Astrocyte of the spinal cord (primary cell): ENCODE measurements around the gene EIPR1.

ENCODE experiments used
- DNase-seq: peaks from one replicate; pipeline ENCODE4 v3.0.0; 2011; ENCODE audit warnings: low read depth, low spot score
- H3K4me3 ChIP-seq: 2 replicates; pipeline ENCODE4 v1.5.1; 2011; ENCODE audit warnings: low read depth, mild to moderate bottlenecking, low read length, moderate library complexity
- in situ Hi-C: cut with HindIII; loops from 2 replicates; pipeline ENCODE4 v1.10.0; 2017; ENCODE audit warnings: low sequenced_read_pairs
- TF ChIP-seq, protein P1 (sequence below): IDR thresholded peaks from 2 replicates; pipeline ENCODE4 v1.5.1; 2012; ENCODE audit warnings: low read depth, mild to moderate bottlenecking, low read length, inconsistent platforms

EIPR1 gene

DNA sequence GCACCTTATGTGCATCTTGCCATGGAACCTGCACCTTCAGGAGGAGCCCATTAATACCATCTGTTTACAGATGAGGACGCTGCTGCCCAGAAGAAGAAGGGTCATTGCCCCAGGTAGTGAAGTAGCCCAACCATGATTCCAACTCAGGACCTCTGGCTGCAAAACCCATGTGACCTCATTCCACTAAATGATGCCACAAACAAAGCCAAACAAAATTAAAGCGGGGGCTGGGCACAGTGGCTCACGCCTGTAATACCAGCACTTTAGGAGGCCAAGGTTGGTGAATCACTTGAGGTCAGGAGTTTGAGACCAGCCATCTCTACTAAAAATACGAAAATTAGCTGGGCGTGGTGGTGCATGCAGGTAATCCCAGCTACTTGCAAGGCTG lies 202.1 kb downstream of the EIPR1 start:
- in situ Hi-C loops = no loop called here
- DNase-seq = no peak
- no peak overlapping the region for H3K4me3 ChIP-seq
- TF ChIP-seq, protein P1, sequence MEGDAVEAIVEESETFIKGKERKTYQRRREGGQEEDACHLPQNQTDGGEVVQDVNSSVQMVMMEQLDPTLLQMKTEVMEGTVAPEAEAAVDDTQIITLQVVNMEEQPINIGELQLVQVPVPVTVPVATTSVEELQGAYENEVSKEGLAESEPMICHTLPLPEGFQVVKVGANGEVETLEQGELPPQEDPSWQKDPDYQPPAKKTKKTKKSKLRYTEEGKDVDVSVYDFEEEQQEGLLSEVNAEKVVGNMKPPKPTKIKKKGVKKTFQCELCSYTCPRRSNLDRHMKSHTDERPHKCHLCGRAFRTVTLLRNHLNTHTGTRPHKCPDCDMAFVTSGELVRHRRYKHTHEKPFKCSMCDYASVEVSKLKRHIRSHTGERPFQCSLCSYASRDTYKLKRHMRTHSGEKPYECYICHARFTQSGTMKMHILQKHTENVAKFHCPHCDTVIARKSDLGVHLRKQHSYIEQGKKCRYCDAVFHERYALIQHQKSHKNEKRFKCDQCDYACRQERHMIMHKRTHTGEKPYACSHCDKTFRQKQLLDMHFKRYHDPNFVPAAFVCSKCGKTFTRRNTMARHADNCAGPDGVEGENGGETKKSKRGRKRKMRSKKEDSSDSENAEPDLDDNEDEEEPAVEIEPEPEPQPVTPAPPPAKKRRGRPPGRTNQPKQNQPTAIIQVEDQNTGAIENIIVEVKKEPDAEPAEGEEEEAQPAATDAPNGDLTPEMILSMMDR = no peak

DNA sequence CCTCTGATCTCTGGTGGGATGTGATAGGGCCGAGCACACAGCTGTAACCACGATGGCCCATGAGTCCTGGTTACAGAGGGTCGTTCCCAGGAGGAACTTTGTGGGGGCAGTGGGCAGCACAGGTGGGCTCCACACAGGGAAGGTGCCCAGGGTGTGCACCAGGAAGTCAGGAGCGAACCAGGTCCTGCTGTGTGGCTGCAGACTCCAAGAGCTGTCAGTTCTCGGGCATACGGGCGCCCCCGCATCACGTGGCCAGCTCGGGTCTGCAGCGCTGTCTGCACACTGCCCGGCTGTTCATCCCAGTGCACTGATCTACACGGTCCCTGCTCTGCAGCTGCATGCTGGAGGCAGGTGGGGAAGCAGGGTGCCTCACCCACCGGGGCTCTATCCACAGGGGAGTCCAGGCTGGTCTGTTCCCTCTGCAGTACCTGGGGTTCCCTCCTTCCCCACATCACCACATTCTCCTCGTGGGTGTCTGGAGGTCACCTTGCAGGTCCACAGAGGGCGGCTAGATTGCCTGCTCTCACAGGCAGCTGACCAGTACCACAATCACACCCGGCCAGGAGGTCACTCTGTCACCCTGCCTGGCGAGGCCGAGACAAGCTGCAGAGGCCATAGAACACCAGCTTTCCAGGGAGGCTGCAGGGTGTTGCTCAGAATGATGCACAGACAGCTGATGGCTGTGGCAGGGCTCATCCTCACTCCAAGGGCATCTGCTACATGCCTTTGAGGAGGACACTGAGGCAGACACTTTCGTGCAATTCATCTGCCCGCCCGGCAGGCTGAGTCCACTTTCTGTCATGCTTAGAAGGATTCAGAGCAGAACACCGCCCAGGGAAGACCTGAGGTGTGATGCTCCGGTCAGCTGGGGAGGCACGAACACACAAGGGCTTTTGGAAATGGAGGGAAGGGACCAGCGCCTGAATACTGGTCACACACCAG lies 202.7 kb downstream of the EIPR1 start:
- no peak for DNase-seq
- TF ChIP-seq, protein P1 = no peak
- in situ Hi-C loops = no loop called here
- no peak overlapping the region for H3K4me3 ChIP-seq

DNA sequence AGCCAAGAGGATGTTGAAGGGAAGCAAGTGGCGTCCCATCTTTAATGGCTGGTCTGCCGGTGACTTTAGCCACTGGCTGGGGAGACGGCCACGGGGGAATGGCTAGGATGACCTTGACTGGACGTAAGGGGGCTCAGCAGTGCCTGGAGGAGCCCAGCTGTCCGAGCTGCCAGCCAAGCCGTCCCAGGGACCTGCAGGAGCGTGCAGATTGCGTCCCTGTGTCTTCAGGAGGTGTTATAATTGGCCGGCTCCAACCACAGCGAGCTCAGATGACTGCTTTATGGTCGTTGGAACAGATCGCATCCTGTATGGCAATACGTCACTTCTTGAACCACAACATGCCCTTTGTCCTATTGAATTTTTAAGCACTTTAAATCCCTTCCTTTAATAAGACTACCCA lies 204.6 kb downstream of the EIPR1 start:
- H3K4me3 ChIP-seq = no peak overlapping the region
- in situ Hi-C loops = no loop called here
- TF ChIP-seq, protein P1 = no peak
- DNase-seq = no peak

DNA sequence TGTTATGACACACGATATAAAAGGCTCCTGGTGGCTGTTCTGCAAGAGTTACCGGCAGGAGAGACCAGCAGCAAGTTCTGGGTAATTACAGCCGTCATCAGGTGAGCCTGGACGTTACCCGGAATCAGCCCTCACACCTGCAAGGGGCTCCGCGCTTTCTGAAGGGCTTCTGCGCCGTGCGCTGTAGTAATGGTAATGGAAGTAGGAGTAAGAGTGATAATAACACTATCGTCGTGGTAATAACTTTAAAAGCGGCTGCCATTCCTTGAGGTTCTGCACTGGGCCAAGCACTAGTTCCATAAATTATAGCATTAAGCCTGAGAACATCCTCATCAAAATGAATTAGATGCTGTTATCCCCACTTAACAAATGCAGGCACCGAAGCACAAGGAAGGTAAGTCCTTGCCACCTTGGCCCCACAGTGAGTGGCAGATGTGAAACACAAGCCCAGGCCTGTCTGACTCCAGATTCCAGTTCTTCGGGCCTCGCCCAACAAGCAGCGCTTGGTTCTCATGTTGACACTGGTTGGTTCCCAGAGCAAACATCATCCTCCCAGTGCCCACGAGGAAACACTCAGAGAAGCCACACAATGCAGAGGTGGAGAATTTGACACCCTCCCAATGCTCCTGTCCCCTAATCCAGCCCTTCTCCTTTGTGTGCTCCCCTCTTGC lies 205.2 kb downstream of the EIPR1 start:
- in situ Hi-C loops = no loop called here
- no peak overlapping the region for H3K4me3 ChIP-seq
- DNase-seq = no peak
- TF ChIP-seq, protein P1 = no peak

DNA sequence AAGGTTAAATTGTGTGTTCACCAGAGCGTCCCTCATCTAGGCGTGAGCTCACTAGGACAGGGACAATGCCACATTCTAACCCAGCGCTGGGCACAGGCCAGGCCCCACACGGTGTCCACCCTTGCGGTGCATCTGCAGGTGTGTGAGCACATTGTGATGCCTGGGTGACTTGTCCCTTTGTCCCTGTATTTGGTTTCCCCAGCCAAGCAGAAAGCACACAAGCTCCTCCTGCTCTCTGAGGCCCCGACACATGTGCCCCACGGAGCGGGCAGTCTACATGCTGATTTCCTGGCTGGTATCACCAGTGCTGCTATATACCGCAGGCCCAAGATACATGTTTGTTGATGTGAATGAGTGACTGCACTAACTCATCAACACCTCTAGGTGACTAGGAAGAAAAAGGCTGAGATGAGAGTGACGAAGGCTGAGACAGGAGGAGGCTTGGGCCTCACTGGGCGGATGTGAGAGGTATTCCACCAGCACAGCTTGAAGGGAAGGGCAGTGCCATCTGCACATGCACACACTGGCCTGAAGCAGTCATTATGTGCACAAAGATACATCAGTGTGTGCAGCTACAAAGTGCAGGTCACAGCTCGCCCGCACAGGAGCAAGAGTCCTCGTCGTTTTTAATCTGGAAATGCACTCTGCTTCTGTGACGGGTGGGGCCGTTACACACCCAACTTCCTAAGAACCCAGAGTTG lies 205.9 kb downstream of the EIPR1 start:
- DNase-seq = no peak
- in situ Hi-C loops = no loop called here
- TF ChIP-seq, protein P1 = no peak
- H3K4me3 ChIP-seq = no peak overlapping the region

DNA sequence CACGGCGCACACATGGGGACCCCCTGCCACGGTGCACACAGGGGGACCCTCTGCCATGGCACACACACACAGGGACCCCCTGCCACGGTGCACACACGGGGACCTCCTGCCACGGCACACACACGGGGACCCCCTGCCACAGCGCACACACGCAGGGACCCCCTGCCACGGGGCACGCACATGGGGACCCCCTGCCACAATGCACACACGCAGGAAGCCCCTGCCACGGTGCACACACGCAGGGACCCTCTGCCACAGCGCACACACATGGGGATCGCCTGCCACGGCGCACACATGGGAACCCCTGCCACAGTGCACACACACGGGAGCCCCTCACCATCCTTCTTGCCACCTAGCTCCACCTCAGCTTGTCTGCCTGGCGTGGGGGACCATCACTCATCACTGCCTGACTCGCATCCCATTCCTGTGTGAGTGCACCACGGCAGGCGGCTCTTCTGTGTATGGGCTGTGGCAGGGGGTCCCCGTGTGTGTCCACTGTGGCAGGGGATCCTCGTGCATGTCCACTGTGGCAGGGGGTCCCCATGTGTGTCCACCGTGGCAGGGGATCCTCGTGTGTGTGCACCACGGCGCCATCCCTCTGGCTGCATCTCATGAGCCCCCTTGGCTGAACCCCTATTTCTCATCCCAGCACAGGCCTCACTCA lies 206.7 kb downstream of the EIPR1 start:
- no peak for DNase-seq
- in situ Hi-C loops = no loop called here
- no peak overlapping the region for H3K4me3 ChIP-seq
- TF ChIP-seq, protein P1 = no peak
